Neuronal stem cell (in vitro differentiated cells): Measurements from ENCODE around the gene ABCC9.

Source experiments
- DNase-seq: peaks from one replicate; pipeline ENCODE4 v3.0.0-alpha.2; 2013; ENCODE audit warnings: low spot score
- H2AFZ ChIP-seq: one replicate; pipeline ENCODE4 v1.6.1; 2013; ENCODE audit warnings: mild to moderate bottlenecking, low read length, inconsistent platforms
- H2AK5ac ChIP-seq: 2 replicates; pipeline ENCODE4 v1.6.1; 2013; ENCODE audit warnings: low read depth, mild to moderate bottlenecking, inconsistent platforms, low read length, moderate library complexity, mixed read lengths
- H2BK120ac ChIP-seq: 2 replicates; pipeline ENCODE4 v1.6.1; 2013; ENCODE audit warnings: low read depth, mild to moderate bottlenecking, inconsistent platforms, low read length, moderate library complexity, mixed read lengths
- H2BK12ac ChIP-seq: one replicate; pipeline ENCODE4 v1.6.1; 2013; ENCODE audit warnings: low read length, inconsistent platforms
- H2BK15ac ChIP-seq: 2 replicates; pipeline ENCODE4 v1.6.1; 2013; ENCODE audit warnings: mild to moderate bottlenecking, low read length, inconsistent platforms, mixed read lengths
- H2BK5ac ChIP-seq: one replicate; pipeline ENCODE4 v1.6.1; 2013; ENCODE audit warnings: inconsistent platforms, mild to moderate bottlenecking, low read length, moderate library complexity
- H3K14ac ChIP-seq: one replicate; pipeline ENCODE4 v1.6.1; 2013; ENCODE audit warnings: low read length, inconsistent platforms
- H3K18ac ChIP-seq: 2 replicates; pipeline ENCODE4 v1.6.1; 2013; ENCODE audit warnings: low read length, inconsistent platforms
- H3K23ac ChIP-seq: 2 replicates; pipeline ENCODE4 v1.6.1; 2013; ENCODE audit warnings: low read depth, mild to moderate bottlenecking, mixed read lengths, low read length, inconsistent platforms; ENCODE audit not compliant: poor library complexity
- H3K27ac ChIP-seq: replicated peaks from 3 replicates; pipeline ENCODE4 v1.5.1; 2013; ENCODE audit warnings: low read length, inconsistent platforms
- H3K27me3 ChIP-seq, 3 experiments: 2 replicates each; pipeline ENCODE4 v1.6.1; 2013; ENCODE audit warnings: low read length in 3 of 3, mild to moderate bottlenecking in 2 of 3, inconsistent platforms in 1 of 3, low read depth in 1 of 3, mixed read lengths in 1 of 3, moderate library complexity in 1 of 3; ENCODE audit not compliant: control insufficient read depth in 3 of 3, insufficient read depth in 3 of 3
- H3K36me3 ChIP-seq, 2 donors: replicated peaks in 1 of 2; 2 replicates each; pipeline ENCODE4 v1.6.1; 2013; ENCODE audit warnings: low read length in 2 of 2; ENCODE audit not compliant: control insufficient read depth in 2 of 2, insufficient read depth in 2 of 2
- H3K4ac ChIP-seq: 2 replicates; pipeline ENCODE4 v1.6.1; 2013; ENCODE audit warnings: inconsistent platforms, mild to moderate bottlenecking, low read length, moderate library complexity
- H3K4me1 ChIP-seq, 2 donors: 1 replicate in 1 of 2; 2 replicates in 1 of 2; pipeline ENCODE4 v1.6.1; 2013; ENCODE audit warnings: low read length in 2 of 2, low read depth in 1 of 2; ENCODE audit not compliant: control insufficient read depth in 2 of 2, insufficient read depth in 1 of 2
- H3K4me2 ChIP-seq: one replicate; pipeline ENCODE4 v1.6.1; 2013; ENCODE audit warnings: mild to moderate bottlenecking, low read length, inconsistent platforms; ENCODE audit not compliant: insufficient read depth, poor library complexity, severe bottlenecking
- H3K4me3 ChIP-seq, 2 donors: 2 replicates each; pipeline ENCODE4 v1.5.1; 2013; ENCODE audit warnings: low read length in 2 of 2, mild to moderate bottlenecking in 2 of 2, inconsistent platforms in 1 of 2, moderate library complexity in 1 of 2
- H3K79me1 ChIP-seq: one replicate; pipeline ENCODE4 v1.6.1; 2013; ENCODE audit warnings: low read depth, mild to moderate bottlenecking, inconsistent platforms, low read length, moderate library complexity
- H3K9ac ChIP-seq: one replicate; pipeline ENCODE4 v1.6.1; 2013; ENCODE audit warnings: mild to moderate bottlenecking, low read depth, low read length, inconsistent platforms; ENCODE audit not compliant: poor library complexity
- H3K9me3 ChIP-seq, 2 donors: replicated peaks in 1 of 2; 2 replicates each; pipeline versions ENCODE3 to v1.6.1; 2013; ENCODE audit warnings: low read length in 2 of 2, mild to moderate bottlenecking in 2 of 2, inconsistent platforms in 1 of 2, low read depth in 1 of 2, mixed read lengths in 1 of 2, moderate library complexity in 1 of 2; ENCODE audit not compliant: control insufficient read depth in 2 of 2, insufficient read depth in 1 of 2
- H4K8ac ChIP-seq: one replicate; pipeline ENCODE4 v1.6.1; 2013; ENCODE audit warnings: low read depth, mild to moderate bottlenecking, inconsistent platforms, low read length, moderate library complexity
- H4K91ac ChIP-seq: one replicate; pipeline ENCODE4 v1.6.1; 2013; ENCODE audit warnings: low read length, low read depth, mild to moderate bottlenecking, inconsistent platforms; ENCODE audit not compliant: poor library complexity
- WGBS, 2 donors: extraction: QIAGEN DNeasy Blood & Tissue Kit; methylation state at CpG; one replicate each; pipeline ENCODE4 v1.1.7; 2013; ENCODE audit warnings: missing lambda C conversion rate in 2 of 2, mixed read lengths in 1 of 2; ENCODE audit not compliant: insufficient read length in 2 of 2, insufficient replicate concordance in 1 of 2; ENCODE audit errors: extremely low coverage in 2 of 2; 5-methylcytosine and 5-hydroxymethylcytosine counted together

Gene ABCC9

GRCh38 chr12:21985155-21985554 is 43.9 kb upstream of the ABCC9 start:
- Histone ChIP-seq H2BK15ac (no peak overlapping the region), H3K4me1 (peaks cover 6 to 23% of the 10 kb centered on the region in 2 donors), H2AK5ac (no peak overlapping the region), H3K4me3 (no peak overlapping the region), H3K9ac (no peak overlapping the region), H2BK5ac (no peak overlapping the region), H3K14ac (no peak overlapping the region), H3K9me3 (no peaks in the 10 kb centered on the region), H3K4ac (no peak overlapping the region), H3K4me2 (no peak overlapping the region), H2BK120ac (no peak overlapping the region), H2BK12ac (no peak overlapping the region), H3K27me3 (no peaks in the 10 kb centered on the region), H3K79me1 (no peaks in the 10 kb centered on the region), H2AFZ (no peak overlapping the region), H4K8ac (no peak overlapping the region), H3K23ac (no peak overlapping the region), H4K91ac (no peak overlapping the region), H3K27ac (no peak overlapping the region), H3K18ac (no peak overlapping the region), H3K36me3 (no peaks in the 10 kb centered on the region)
- no CpG with 5 or more reads among the region's 2 CpGs for WGBS, 2 donors
- no peak for DNase-seq

GRCh38 chr12:21984375-21984774 is 43.1 kb upstream of the ABCC9 start:
- Histone ChIP-seq H3K36me3 (no peaks in the 10 kb centered on the region), H3K23ac (no peak overlapping the region), H2BK15ac (no peak overlapping the region), H2BK12ac (no peak overlapping the region), H3K14ac (no peak overlapping the region), H3K18ac (no peak overlapping the region), H2AFZ (no peak overlapping the region), H3K27ac (no peak overlapping the region), H2AK5ac (no peak overlapping the region), H3K4ac (no peak overlapping the region), H4K91ac (no peak overlapping the region), H4K8ac (no peak overlapping the region), H2BK120ac (no peak overlapping the region), H3K4me2 (no peak overlapping the region), H3K27me3 (no peaks in the 10 kb centered on the region), H3K4me3 (no peak overlapping the region), H3K4me1 (peaks cover 6 to 21% of the 10 kb centered on the region in 2 donors), H3K9ac (no peak overlapping the region), H3K9me3 (no peaks in the 10 kb centered on the region), H2BK5ac (no peak overlapping the region), H3K79me1 (no peaks in the 10 kb centered on the region)
- DNase-seq = no peak

- no peaks in the 10 kb centered on the region for H3K79me1 ChIP-seq
- H2BK12ac ChIP-seq = no peak overlapping the region
- H3K9ac ChIP-seq = no peak overlapping the region
- H3K4me2 ChIP-seq = no peak overlapping the region
- no peak overlapping the region for H3K18ac ChIP-seq
- no peak overlapping the region for H4K8ac ChIP-seq
- H3K23ac ChIP-seq = no peak overlapping the region
- no peak overlapping the region for H2AK5ac ChIP-seq
- H3K36me3 ChIP-seq = no peaks in the 10 kb centered on the region
- H3K9me3 ChIP-seq = no peaks in the 10 kb centered on the region
- H3K27me3 ChIP-seq = no peaks in the 10 kb centered on the region
- peaks cover 3 to 17% of the 10 kb centered on the region in 2 donors for H3K4me1 ChIP-seq
- no CpG with 5 or more reads among the region's 3 CpGs for WGBS, 2 donors
- no peak for DNase-seq
- H2BK15ac ChIP-seq = no peak overlapping the region
- no peak overlapping the region for H2AFZ ChIP-seq
- H3K4me3 ChIP-seq = no peak overlapping the region
- no peak overlapping the region for H2BK5ac ChIP-seq
- H3K14ac ChIP-seq = no peak overlapping the region
- no peak overlapping the region for H2BK120ac ChIP-seq
- no peak overlapping the region for H4K91ac ChIP-seq
- no peak overlapping the region for H3K4ac ChIP-seq
- H3K27ac ChIP-seq = no peak overlapping the region
Observed at GRCh38 chr12:21983095-21983494, 41.9 kb upstream of the ABCC9 start.

GRCh38 chr12:21980544-21980943 is 39.3 kb upstream of the ABCC9 start:
- no peak overlapping the region for H4K91ac ChIP-seq

More at GRCh38 chr12:21980544-21980943, 39.3 kb upstream of the ABCC9 start:
- Histone ChIP-seq H3K27me3 (no peaks in the 10 kb centered on the region), H3K9me3 (no peaks in the 10 kb centered on the region), H3K27ac (no peak overlapping the region), H2BK12ac (no peak overlapping the region), H2BK120ac (no peak overlapping the region), H3K23ac (no peak overlapping the region), H4K8ac (no peak overlapping the region), H3K79me1 (no peaks in the 10 kb centered on the region), H2AK5ac (no peak overlapping the region), H3K4me1 (no peaks in the 10 kb centered on the region), H3K4ac (no peak overlapping the region), H2BK15ac (no peak overlapping the region), H3K36me3 (no peaks in the 10 kb centered on the region), H3K14ac (no peak overlapping the region), H3K9ac (no peak overlapping the region), H2BK5ac (no peak overlapping the region), H3K18ac (no peak overlapping the region), H3K4me3 (no peak overlapping the region), H3K4me2 (no peak overlapping the region), H2AFZ (no peak overlapping the region)
- no CpG with 5 or more reads among the region's 1 CpG for WGBS, 2 donors
- DNase-seq = no peak
